GM23338 (cell line): ENCODE measurements around the gene NPDC1. TPM values are rescaled to one million over a fixed set of nuclear protein-coding genes. Genes with fewer than 3 reads are reported as not detected.
A peak's percentile ranks its signal among the peaks of the same experiment; 100 is the strongest.

Experiments used
- ATAC-seq: fragments of 200-7000 bp; cut with Tn5 transposase; 3 replicates; pipeline ENCODE4 v1.9.1; 2020
- DNase-seq: peaks from one replicate; pipeline ENCODE4 v3.0.0-alpha.2; 2015; ENCODE audit warnings: low spot score
- H2AFZ ChIP-seq: fragments of 200-600 bp; sonication (generic); 2 replicates; pipeline ENCODE4 v1.8.0; 2016; ENCODE audit warnings: antibody characterized with exemption, mild to moderate bottlenecking, moderate library complexity
- H3F3A ChIP-seq: fragments of 200-600 bp; sonication (generic); replicated peaks from 2 replicates; pipeline ENCODE4 v1.8.0; 2017; ENCODE audit warnings: antibody characterized with exemption, mixed run types, low read depth
- H3K27ac ChIP-seq: fragments of 200-600 bp; sonication (generic); 2 replicates; pipeline ENCODE4 v1.6.1; 2016; ENCODE audit warnings: low read depth
- H3K27me3 ChIP-seq: fragments of 200-600 bp; sonication (generic); 2 replicates; pipeline ENCODE4 v1.8.0; 2016; ENCODE audit warnings: mild to moderate bottlenecking, mixed run types, moderate library complexity; ENCODE audit not compliant: insufficient read depth
- H3K36me3 ChIP-seq: fragments of 200-600 bp; sonication (generic); 2 replicates; pipeline ENCODE4 v1.8.0; 2016; ENCODE audit warnings: mild to moderate bottlenecking; ENCODE audit not compliant: insufficient read depth
- H3K4me1 ChIP-seq: fragments of 200-600 bp; sonication (generic); 2 replicates; pipeline ENCODE4 v1.8.0; 2016; ENCODE audit warnings: mild to moderate bottlenecking, moderate library complexity; ENCODE audit not compliant: insufficient read depth
- H3K4me2 ChIP-seq: fragments of 200-600 bp; sonication (generic); 2 replicates; pipeline ENCODE4 v1.7.1; 2017; ENCODE audit warnings: mixed run types
- H3K4me3 ChIP-seq: fragments of 200-600 bp; sonication (generic); 2 replicates; pipeline ENCODE4 v1.6.1; 2016; ENCODE audit warnings: mixed run types
- H3K79me2 ChIP-seq: fragments of 200-600 bp; sonication (generic); replicated peaks from 2 replicates; pipeline ENCODE4 v1.8.0; 2017; ENCODE audit warnings: mild to moderate bottlenecking; ENCODE audit not compliant: insufficient read depth
- H3K9me2 ChIP-seq: fragments of 200-600 bp; sonication (generic); 2 replicates; pipeline ENCODE4 v1.8.0; 2017; ENCODE audit not compliant: insufficient read depth
- H4K20me1 ChIP-seq: fragments of 200-600 bp; sonication (generic); replicated peaks from 2 replicates; pipeline ENCODE4 v1.8.0; 2017; ENCODE audit warnings: mild to moderate bottlenecking; ENCODE audit not compliant: insufficient read depth
- H3K27ac Mint-ChIP-seq: 2 replicates; pipeline ENCODE4 v1.8.0; 2020; ENCODE audit warnings: inconsistent platforms, mild to moderate bottlenecking, moderate library complexity, mixed read lengths
- H3K27me3 Mint-ChIP-seq: 3 replicates; pipeline ENCODE4 v1.8.0; 2022; ENCODE audit warnings: low read depth, mild to moderate bottlenecking, moderate library complexity, mixed read lengths, inconsistent platforms; ENCODE audit not compliant: insufficient read depth, poor library complexity
- H3K36me3 Mint-ChIP-seq: 3 replicates; pipeline ENCODE4 v1.8.0; 2021; ENCODE audit warnings: low read depth, mild to moderate bottlenecking, inconsistent platforms, moderate library complexity, mixed read lengths
- H3K4me1 Mint-ChIP-seq: 3 replicates; pipeline ENCODE4 v1.8.0; 2020; ENCODE audit warnings: mild to moderate bottlenecking, inconsistent platforms, mixed read lengths
- H3K4me3 Mint-ChIP-seq: 3 replicates; pipeline ENCODE4 v1.8.0; 2021; ENCODE audit warnings: moderate library complexity, mild to moderate bottlenecking, inconsistent platforms, mixed read lengths
- H3K9me3 Mint-ChIP-seq: 3 replicates; pipeline ENCODE4 v1.8.0; 2020; ENCODE audit warnings: moderate library complexity, mild to moderate bottlenecking, inconsistent platforms, mixed read lengths
- EZH2 ChIP-seq: fragments of 200-600 bp; sonication (generic); IDR thresholded peaks from one replicate; pipeline ENCODE4 v1.8.0; 2017; ENCODE audit warnings: antibody characterized with exemption, mild to moderate bottlenecking, low read depth; ENCODE audit not compliant: unreplicated experiment
- NANOG ChIP-seq: IDR thresholded peaks from 2 replicates; pipeline ENCODE4 v1.6.1; 2016; ENCODE audit warnings: antibody characterized with exemption, borderline replicate concordance
- POLR2AphosphoS5 ChIP-seq: IDR thresholded peaks from 2 replicates; pipeline ENCODE4 v1.6.1; 2016; ENCODE audit warnings: antibody characterized with exemption, low read depth
- STAT1 ChIP-seq: IDR thresholded peaks from one replicate; pipeline ENCODE4 v1.6.1; 2016; ENCODE audit warnings: antibody characterized with exemption; ENCODE audit not compliant: unreplicated experiment
- ZNF114 ChIP-seq: fragments of 250-450 bp; sonication (Bioruptor Pico); IDR thresholded peaks from 2 replicates; pipeline ENCODE4 v1.5.0; 2020; ENCODE audit warnings: mild to moderate bottlenecking, moderate library complexity
- polyA plus RNA-seq: library from polyadenylated mRNA; unstranded; fragments of >200 nt; fragmentation: Nextera tagmentation; extraction: Ambion mirVana; gene quantifications from 2 replicates; pipeline ENCODE4 v1.2.1, GENCODE V29; 2016
- total RNA-seq: library from RNA; depleted of rRNA; stranded (reverse); fragments of >200 nt; shearing (Covaris generic); gene quantifications from 2 replicates; pipeline ENCODE4 v1.2.3, GENCODE V29; 2014
- TF ChIP-seq, protein P1 (sequence below): IDR thresholded peaks from one replicate; pipeline ENCODE4 v1.6.1; 2018; ENCODE audit warnings: antibody characterized with exemption; ENCODE audit not compliant: unreplicated experiment
- TF ChIP-seq, protein P2 (sequence below): IDR thresholded peaks from 2 replicates; pipeline ENCODE4 v1.6.1; 2016; ENCODE audit warnings: antibody characterized with exemption
- TF ChIP-seq, protein P3 (sequence below): fragments of 250-450 bp; sonication (Bioruptor Pico); IDR thresholded peaks from 2 replicates; pipeline ENCODE4 v1.5.0; 2020; ENCODE audit warnings: mild to moderate bottlenecking, moderate library complexity

NPDC1 gene
- total and polyA plus RNA-seq, 2 experiments from 2014 or later = 34.3 to 35.5 TPM

DNA sequence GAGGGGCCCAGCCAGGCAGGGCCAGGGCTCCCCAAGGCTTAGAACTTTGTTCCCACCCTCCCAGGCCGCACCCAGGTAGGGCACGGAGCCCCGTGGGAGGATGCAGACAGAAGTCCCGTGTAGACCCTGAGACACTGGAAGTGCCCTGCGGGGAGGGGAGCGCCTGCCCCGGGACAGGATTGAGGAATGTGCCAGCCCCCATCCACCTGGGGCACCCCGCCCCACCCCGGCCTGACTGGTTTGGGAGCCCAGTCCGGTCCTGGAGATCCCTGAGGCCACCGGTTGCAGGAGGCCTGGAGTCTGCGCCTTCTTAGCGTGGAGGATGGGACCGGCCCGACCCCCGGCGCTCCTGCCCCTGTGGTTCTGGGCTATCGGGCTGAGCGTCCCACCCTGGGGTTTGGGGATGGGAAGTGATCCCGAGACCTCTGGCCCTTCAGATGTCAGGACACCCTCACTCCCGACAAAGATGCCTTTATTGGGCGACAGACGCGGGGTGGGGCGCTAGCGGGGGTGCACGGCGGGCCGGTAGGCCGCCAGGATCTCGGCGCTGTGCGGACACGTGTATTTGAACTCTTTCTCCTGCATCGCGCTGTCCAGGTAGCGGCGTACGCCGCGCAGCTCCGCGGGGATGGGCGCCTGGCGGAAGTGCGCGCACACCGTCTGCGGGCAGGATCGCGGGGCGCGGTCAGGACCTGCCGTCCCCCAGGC is 51.6 kb downstream of the NPDC1 start:
- no peaks in the 10 kb centered on the region for H4K20me1 ChIP-seq
- H3K4me2 ChIP-seq = peak overlapping the region; percentile 86
- no peaks in the 10 kb centered on the region; the same call in 2 of the 3 replicates for H3K36me3 Mint-ChIP-seq
- no peaks in the 10 kb centered on the region for H3K9me2 ChIP-seq
- H3K4me1 ChIP-seq = peaks cover 6% of the 10 kb centered on the region; the same call in 1 of the 2 replicates
- peak overlapping the region; percentile 46; the same call in 2 of the 3 replicates for H3K4me3 Mint-ChIP-seq
- H3K27me3 ChIP-seq = peaks cover 50% of the 10 kb centered on the region
- H3K36me3 ChIP-seq = no peaks in the 10 kb centered on the region
- DNase-seq (peak; percentile 49), ATAC-seq (peak; percentile 19)
- H3F3A ChIP-seq = no peaks in the 10 kb centered on the region
- H3K4me1 Mint-ChIP-seq = peaks cover 3% of the 10 kb centered on the region
- H3K79me2 ChIP-seq = no peaks in the 10 kb centered on the region
- peaks cover 10% of the 10 kb centered on the region for H3K9me3 Mint-ChIP-seq
- H3K4me3 ChIP-seq = peak overlapping the region; percentile 55; the same call in 1 of the 2 replicates
- no peak overlapping the region for H3K27ac ChIP-seq
- TF ChIP-seq POLR2AphosphoS5 (peak; percentile 43; the same call in 1 of the 2 replicates), STAT1 (no peak)
- TF ChIP-seq, protein P1, sequence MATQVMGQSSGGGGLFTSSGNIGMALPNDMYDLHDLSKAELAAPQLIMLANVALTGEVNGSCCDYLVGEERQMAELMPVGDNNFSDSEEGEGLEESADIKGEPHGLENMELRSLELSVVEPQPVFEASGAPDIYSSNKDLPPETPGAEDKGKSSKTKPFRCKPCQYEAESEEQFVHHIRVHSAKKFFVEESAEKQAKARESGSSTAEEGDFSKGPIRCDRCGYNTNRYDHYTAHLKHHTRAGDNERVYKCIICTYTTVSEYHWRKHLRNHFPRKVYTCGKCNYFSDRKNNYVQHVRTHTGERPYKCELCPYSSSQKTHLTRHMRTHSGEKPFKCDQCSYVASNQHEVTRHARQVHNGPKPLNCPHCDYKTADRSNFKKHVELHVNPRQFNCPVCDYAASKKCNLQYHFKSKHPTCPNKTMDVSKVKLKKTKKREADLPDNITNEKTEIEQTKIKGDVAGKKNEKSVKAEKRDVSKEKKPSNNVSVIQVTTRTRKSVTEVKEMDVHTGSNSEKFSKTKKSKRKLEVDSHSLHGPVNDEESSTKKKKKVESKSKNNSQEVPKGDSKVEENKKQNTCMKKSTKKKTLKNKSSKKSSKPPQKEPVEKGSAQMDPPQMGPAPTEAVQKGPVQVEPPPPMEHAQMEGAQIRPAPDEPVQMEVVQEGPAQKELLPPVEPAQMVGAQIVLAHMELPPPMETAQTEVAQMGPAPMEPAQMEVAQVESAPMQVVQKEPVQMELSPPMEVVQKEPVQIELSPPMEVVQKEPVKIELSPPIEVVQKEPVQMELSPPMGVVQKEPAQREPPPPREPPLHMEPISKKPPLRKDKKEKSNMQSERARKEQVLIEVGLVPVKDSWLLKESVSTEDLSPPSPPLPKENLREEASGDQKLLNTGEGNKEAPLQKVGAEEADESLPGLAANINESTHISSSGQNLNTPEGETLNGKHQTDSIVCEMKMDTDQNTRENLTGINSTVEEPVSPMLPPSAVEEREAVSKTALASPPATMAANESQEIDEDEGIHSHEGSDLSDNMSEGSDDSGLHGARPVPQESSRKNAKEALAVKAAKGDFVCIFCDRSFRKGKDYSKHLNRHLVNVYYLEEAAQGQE = no peak
- peaks cover 31% of the 10 kb centered on the region for H3K27me3 Mint-ChIP-seq
- no peak overlapping the region for H2AFZ ChIP-seq
- H3K27ac Mint-ChIP-seq = no peak overlapping the region

DNA sequence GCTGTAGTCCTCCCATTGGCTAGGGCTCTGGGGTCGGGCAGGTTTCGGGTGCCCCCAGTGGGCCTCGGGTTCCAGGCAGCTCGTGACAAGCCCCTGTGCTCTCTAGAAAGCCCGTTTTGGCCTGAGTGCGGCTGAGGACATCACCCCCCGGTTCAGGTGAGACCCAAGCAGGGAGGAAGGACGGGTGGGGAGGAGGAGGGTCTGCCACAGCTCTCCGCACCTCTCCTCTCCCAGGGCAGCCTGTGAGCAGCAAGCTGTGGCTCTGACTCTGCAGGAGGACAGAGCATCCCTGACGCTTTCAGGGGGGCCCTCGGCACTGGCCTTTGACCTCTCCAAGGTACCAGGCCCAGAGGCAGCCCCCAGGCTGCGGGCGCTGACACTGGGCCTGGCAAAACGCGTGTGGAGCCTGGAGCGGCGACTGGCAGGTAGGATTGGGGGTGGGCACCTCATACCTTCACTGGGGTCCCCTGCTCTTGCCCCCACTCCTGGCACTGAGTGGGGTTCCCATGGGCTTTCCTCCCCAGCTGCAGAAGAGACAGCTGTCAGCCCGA is 53.1 kb downstream of the NPDC1 start:
- Histone ChIP-seq H3K9me2 (no peaks in the 10 kb centered on the region), H3K4me1 (peaks cover 6% of the 10 kb centered on the region; the same call in 1 of the 2 replicates), H3K27me3 (peaks cover 49% of the 10 kb centered on the region), H3K4me2 (peak overlapping the region; percentile 88), H3K4me3 (peak overlapping the region; percentile 86), H3K27ac (no peak overlapping the region), H4K20me1 (no peaks in the 10 kb centered on the region), H3F3A (no peaks in the 10 kb centered on the region), H3K79me2 (no peaks in the 10 kb centered on the region), H3K36me3 (no peaks in the 10 kb centered on the region), H2AFZ (no peak overlapping the region)
- peaks cover 30% of the 10 kb centered on the region for H3K27me3 Mint-ChIP-seq
- no peak overlapping the region for H3K27ac Mint-ChIP-seq
- H3K9me3 Mint-ChIP-seq = peaks cover 10% of the 10 kb centered on the region
- no peak for DNase-seq
- no peak for ATAC-seq
- peak overlapping the region; percentile 80 for H3K4me3 Mint-ChIP-seq
- H3K36me3 Mint-ChIP-seq = no peaks in the 10 kb centered on the region; the same call in 2 of the 3 replicates
- peaks cover 3% of the 10 kb centered on the region for H3K4me1 Mint-ChIP-seq
- TF ChIP-seq ZNF114 (CRISPR knock-in tag) (no peak), NANOG (no peak), EZH2 (no peak)
- TF ChIP-seq, protein P2, sequence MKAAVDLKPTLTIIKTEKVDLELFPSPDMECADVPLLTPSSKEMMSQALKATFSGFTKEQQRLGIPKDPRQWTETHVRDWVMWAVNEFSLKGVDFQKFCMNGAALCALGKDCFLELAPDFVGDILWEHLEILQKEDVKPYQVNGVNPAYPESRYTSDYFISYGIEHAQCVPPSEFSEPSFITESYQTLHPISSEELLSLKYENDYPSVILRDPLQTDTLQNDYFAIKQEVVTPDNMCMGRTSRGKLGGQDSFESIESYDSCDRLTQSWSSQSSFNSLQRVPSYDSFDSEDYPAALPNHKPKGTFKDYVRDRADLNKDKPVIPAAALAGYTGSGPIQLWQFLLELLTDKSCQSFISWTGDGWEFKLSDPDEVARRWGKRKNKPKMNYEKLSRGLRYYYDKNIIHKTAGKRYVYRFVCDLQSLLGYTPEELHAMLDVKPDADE = no peak
- TF ChIP-seq, protein P3, sequence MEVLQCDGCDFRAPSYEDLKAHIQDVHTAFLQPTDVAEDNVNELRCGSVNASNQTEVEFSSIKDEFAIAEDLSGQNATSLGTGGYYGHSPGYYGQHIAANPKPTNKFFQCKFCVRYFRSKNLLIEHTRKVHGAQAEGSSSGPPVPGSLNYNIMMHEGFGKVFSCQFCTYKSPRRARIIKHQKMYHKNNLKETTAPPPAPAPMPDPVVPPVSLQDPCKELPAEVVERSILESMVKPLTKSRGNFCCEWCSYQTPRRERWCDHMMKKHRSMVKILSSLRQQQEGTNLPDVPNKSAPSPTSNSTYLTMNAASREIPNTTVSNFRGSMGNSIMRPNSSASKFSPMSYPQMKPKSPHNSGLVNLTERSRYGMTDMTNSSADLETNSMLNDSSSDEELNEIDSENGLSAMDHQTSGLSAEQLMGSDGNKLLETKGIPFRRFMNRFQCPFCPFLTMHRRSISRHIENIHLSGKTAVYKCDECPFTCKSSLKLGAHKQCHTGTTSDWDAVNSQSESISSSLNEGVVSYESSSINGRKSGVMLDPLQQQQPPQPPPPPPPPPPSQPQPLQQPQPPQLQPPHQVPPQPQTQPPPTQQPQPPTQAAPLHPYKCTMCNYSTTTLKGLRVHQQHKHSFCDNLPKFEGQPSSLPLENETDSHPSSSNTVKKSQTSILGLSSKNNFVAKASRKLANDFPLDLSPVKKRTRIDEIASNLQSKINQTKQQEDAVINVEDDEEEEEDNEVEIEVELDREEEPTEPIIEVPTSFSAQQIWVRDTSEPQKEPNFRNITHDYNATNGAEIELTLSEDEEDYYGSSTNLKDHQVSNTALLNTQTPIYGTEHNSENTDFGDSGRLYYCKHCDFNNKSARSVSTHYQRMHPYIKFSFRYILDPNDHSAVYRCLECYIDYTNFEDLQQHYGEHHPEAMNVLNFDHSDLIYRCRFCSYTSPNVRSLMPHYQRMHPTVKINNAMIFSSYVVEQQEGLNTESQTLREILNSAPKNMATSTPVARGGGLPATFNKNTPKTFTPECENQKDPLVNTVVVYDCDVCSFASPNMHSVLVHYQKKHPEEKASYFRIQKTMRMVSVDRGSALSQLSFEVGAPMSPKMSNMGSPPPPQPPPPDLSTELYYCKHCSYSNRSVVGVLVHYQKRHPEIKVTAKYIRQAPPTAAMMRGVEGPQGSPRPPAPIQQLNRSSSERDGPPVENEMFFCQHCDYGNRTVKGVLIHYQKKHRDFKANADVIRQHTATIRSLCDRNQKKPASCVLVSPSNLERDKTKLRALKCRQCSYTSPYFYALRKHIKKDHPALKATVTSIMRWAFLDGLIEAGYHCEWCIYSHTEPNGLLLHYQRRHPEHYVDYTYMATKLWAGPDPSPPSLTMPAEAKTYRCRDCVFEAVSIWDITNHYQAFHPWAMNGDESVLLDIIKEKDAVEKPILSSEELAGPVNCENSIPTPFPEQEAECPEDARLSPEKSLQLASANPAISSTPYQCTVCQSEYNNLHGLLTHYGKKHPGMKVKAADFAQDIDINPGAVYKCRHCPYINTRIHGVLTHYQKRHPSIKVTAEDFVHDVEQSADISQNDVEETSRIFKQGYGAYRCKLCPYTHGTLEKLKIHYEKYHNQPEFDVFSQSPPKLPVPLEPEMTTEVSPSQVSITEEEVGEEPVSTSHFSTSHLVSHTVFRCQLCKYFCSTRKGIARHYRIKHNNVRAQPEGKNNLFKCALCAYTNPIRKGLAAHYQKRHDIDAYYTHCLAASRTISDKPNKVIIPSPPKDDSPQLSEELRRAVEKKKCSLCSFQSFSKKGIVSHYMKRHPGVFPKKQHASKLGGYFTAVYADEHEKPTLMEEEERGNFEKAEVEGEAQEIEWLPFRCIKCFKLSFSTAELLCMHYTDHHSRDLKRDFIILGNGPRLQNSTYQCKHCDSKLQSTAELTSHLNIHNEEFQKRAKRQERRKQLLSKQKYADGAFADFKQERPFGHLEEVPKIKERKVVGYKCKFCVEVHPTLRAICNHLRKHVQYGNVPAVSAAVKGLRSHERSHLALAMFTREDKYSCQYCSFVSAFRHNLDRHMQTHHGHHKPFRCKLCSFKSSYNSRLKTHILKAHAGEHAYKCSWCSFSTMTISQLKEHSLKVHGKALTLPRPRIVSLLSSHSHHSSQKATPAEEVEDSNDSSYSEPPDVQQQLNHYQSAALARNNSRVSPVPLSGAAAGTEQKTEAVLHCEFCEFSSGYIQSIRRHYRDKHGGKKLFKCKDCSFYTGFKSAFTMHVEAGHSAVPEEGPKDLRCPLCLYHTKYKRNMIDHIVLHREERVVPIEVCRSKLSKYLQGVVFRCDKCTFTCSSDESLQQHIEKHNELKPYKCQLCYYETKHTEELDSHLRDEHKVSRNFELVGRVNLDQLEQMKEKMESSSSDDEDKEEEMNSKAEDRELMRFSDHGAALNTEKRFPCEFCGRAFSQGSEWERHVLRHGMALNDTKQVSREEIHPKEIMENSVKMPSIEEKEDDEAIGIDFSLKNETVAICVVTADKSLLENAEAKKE (CRISPR knock-in tag) = no peak
